Smooth muscle cell (in vitro differentiated cells): ENCODE data around the gene PABPN1. TPM values are rescaled to one million over a fixed set of nuclear protein-coding genes. Genes with fewer than 3 reads are reported as not detected.

Experiments used
- DNase-seq: peaks from one replicate; lab custom pipeline; 2025; ENCODE audit not compliant: unreplicated experiment; lab: John Stamatoyannopoulos, UW
- H2AFZ ChIP-seq: fragments of 200-600 bp; sonication (generic); 2 replicates; pipeline ENCODE4 v1.6.0; 2016; ENCODE audit warnings: antibody characterized with exemption, low read depth, mild to moderate bottlenecking
- H3F3A ChIP-seq: fragments of 200-600 bp; sonication (generic); 2 replicates; pipeline ENCODE4 v1.6.0; 2017; ENCODE audit warnings: antibody characterized with exemption, low read depth
- H3K27ac ChIP-seq: fragments of 200-600 bp; sonication (generic); 2 replicates; pipeline ENCODE4 v1.5.1; 2016; ENCODE audit warnings: low read depth, mild to moderate bottlenecking
- H3K27me3 ChIP-seq: fragments of 200-600 bp; sonication (generic); 2 replicates; pipeline ENCODE4 v1.6.1; 2016; ENCODE audit warnings: low read depth, mild to moderate bottlenecking
- H3K36me3 ChIP-seq: fragments of 200-600 bp; sonication (generic); 2 replicates; pipeline ENCODE4 v1.5.1; 2016; ENCODE audit warnings: low read depth
- H3K4me1 ChIP-seq: fragments of 200-600 bp; sonication (generic); 2 replicates; pipeline ENCODE4 v1.5.1; 2016; ENCODE audit warnings: low read depth
- H3K4me2 ChIP-seq: fragments of 200-600 bp; sonication (generic); 2 replicates; pipeline ENCODE4 v1.6.0; 2016; ENCODE audit warnings: mild to moderate bottlenecking
- H3K4me3 ChIP-seq: fragments of 200-600 bp; sonication (generic); 2 replicates; pipeline ENCODE4 v1.5.1; 2016; ENCODE audit warnings: mild to moderate bottlenecking
- H3K79me2 ChIP-seq: fragments of 200-600 bp; sonication (generic); 2 replicates; pipeline ENCODE4 v1.6.0; 2016; ENCODE audit warnings: low read depth, mild to moderate bottlenecking
- H3K9ac ChIP-seq: fragments of 200-600 bp; sonication (generic); 2 replicates; pipeline ENCODE4 v1.6.0; 2016; ENCODE audit warnings: low read depth
- H3K9me3 ChIP-seq: fragments of 200-600 bp; sonication (generic); replicated peaks from 2 replicates; pipeline ENCODE4 v1.5.1; 2016; ENCODE audit warnings: low read depth
- H4K20me1 ChIP-seq: fragments of 200-600 bp; sonication (generic); 2 replicates; pipeline ENCODE4 v1.6.0; 2016; ENCODE audit warnings: low read depth
- WGBS: methylation state at CpG from one replicate; pipeline ENCODE4 v1.1.7; 2016; ENCODE audit warnings: low lambda C conversion rate; 5-methylcytosine and 5-hydroxymethylcytosine counted together
- polyA plus RNA-seq: library from polyadenylated mRNA; unstranded; fragments of >200 nt; fragmentation: Nextera tagmentation; extraction: Ambion mirVana; gene quantifications from 2 replicates; pipeline ENCODE4 v1.2.1, GENCODE V29; 2016
- total RNA-seq: library from RNA; depleted of rRNA; stranded (reverse); fragments of >200 nt; gene quantifications from 2 replicates; pipeline ENCODE4 v1.2.3, GENCODE V29; 2014
- TF ChIP-seq, protein P1 (sequence below): fragments of 200-600 bp; sonication (generic); IDR thresholded peaks from 2 replicates; pipeline ENCODE4 v1.5.1; 2017; ENCODE audit warnings: borderline replicate concordance, mild to moderate bottlenecking, antibody characterized with exemption; ENCODE audit not compliant: insufficient read depth, poor library complexity, severe bottlenecking

The PABPN1 gene
- total and polyA plus RNA-seq, 2 experiments from 2014 or later = 48.3 to 139 TPM

DNA sequence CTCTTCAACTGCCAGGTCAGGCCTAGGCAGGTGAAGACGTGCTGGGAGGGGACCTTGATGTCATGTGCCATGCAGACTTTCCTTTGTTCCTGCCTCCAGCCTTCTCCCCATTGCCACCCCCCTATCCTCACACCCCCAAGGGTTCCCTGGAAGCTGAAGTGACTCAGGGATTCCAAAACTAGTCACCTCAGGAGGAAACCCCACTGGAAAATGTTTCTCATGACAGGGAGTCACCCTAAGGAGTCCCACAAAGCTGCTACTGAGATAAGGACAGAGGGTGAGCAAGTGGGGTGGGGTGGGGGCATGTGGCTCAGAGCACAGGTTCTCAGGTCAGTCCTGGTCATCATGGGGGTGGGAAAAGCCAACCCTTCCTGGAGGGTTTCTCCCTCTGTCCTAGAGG lies 49.0 kb downstream of the PABPN1 start:
- no peaks in the 10 kb centered on the region for H3K27me3 ChIP-seq
- 60% methylated on average over 1 of the region's 1 CpG for WGBS

DNA sequence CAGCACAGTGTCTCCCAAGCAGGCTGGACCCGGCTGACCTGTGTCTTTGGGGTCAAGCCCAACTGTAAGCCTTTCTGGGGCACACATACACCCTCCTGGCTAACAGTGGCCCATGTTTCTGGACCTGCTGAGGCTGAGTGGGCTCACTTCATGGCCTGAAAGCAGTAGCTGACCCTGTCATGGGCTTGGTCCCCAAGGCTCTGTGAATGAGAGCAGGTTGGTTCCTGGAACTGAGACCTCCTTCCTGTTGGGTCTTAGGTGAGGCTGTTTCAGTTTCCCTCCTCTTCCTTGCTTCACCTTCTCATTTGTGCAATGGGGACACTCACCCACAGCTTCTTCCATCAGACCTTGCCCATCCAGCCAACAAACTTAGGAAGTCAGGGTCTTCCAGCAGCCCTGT lies 50.6 kb downstream of the PABPN1 start:
- TF ChIP-seq, protein P1, sequence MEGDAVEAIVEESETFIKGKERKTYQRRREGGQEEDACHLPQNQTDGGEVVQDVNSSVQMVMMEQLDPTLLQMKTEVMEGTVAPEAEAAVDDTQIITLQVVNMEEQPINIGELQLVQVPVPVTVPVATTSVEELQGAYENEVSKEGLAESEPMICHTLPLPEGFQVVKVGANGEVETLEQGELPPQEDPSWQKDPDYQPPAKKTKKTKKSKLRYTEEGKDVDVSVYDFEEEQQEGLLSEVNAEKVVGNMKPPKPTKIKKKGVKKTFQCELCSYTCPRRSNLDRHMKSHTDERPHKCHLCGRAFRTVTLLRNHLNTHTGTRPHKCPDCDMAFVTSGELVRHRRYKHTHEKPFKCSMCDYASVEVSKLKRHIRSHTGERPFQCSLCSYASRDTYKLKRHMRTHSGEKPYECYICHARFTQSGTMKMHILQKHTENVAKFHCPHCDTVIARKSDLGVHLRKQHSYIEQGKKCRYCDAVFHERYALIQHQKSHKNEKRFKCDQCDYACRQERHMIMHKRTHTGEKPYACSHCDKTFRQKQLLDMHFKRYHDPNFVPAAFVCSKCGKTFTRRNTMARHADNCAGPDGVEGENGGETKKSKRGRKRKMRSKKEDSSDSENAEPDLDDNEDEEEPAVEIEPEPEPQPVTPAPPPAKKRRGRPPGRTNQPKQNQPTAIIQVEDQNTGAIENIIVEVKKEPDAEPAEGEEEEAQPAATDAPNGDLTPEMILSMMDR = no peak

More for the DNA sequence above, 49.0 kb downstream of the PABPN1 start:
- H2AFZ ChIP-seq = no peak overlapping the region
- peaks cover 12% of the 10 kb centered on the region for H3F3A ChIP-seq
- H3K4me1 ChIP-seq = peaks cover 10% of the 10 kb centered on the region
- H3K4me2 ChIP-seq = no peak overlapping the region
- H4K20me1 ChIP-seq = no peaks in the 10 kb centered on the region
- H3K79me2 ChIP-seq = peaks cover 4% of the 10 kb centered on the region
- H3K9me3 ChIP-seq = no peaks in the 10 kb centered on the region
- no peak for DNase-seq
- H3K27ac ChIP-seq = no peak overlapping the region
- H3K9ac ChIP-seq = no peak overlapping the region
- no peak overlapping the region for H3K4me3 ChIP-seq
- TF ChIP-seq, protein P1 = no peak
- H3K36me3 ChIP-seq = no peaks in the 10 kb centered on the region

DNA sequence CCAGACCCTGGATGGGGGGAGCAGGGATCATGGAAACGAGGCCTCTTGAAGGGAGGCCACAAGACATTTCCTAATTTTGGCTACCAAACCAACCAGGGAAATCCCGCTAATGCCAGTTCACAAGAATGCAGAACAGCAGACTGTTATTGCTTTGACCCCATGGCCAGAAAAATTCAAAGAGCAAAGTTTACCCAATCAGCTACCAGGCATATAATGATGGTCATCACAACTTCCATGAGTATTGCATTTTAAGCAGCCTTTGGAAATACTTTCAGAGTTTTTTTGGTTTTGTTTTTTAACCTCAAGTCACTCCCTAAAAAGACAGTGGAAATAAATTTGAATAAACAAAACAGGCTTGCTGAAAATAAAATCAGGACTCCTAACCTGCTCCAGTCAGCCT lies 51.3 kb downstream of the PABPN1 start, which contains the start of gene IL25:
TSS of gene IL25 (plus strand) at position 301 of the 400 bp plus-strand sequence.
- no peak within 1 kb of the TSS for H2AFZ ChIP-seq
- no peak for DNase-seq
- no peak within 1 kb of the TSS for H3K27ac ChIP-seq
- no peaks in the 10 kb centered on the region for H3K27me3 ChIP-seq
- no peak within 1 kb of the TSS for H3K4me3 ChIP-seq
- H3K4me1 ChIP-seq = peaks cover 8% of the 10 kb centered on the region
- no peaks in the 10 kb centered on the region for H3K36me3 ChIP-seq
- WGBS = 88% methylated on average over 2 of the region's 2 CpGs
- no peaks in the 10 kb centered on the region for H3K79me2 ChIP-seq
- TF ChIP-seq, protein P1 = no peak
- H3K9me3 ChIP-seq = no peaks in the 10 kb centered on the region
- H3K4me2 ChIP-seq = no peak within 1 kb of the TSS
- H3K9ac ChIP-seq = no peak within 1 kb of the TSS
- H4K20me1 ChIP-seq = no peaks in the 10 kb centered on the region
- H3F3A ChIP-seq = no peaks in the 10 kb centered on the region

More for the DNA sequence above, 50.6 kb downstream of the PABPN1 start:
- no peak for DNase-seq
- no peaks in the 10 kb centered on the region for H3K79me2 ChIP-seq
- H3K27me3 ChIP-seq = no peaks in the 10 kb centered on the region
- peaks cover 4% of the 10 kb centered on the region for H3F3A ChIP-seq
- H4K20me1 ChIP-seq = no peaks in the 10 kb centered on the region
- no peak overlapping the region for H2AFZ ChIP-seq
- H3K4me1 ChIP-seq = peaks cover 15% of the 10 kb centered on the region
- WGBS = 90% methylated on average over 1 of the region's 1 CpG
- no peaks in the 10 kb centered on the region for H3K36me3 ChIP-seq
- no peak overlapping the region for H3K4me3 ChIP-seq
- H3K27ac ChIP-seq = no peak overlapping the region
- no peak overlapping the region for H3K4me2 ChIP-seq
- H3K9ac ChIP-seq = no peak overlapping the region
- no peaks in the 10 kb centered on the region for H3K9me3 ChIP-seq

DNA sequence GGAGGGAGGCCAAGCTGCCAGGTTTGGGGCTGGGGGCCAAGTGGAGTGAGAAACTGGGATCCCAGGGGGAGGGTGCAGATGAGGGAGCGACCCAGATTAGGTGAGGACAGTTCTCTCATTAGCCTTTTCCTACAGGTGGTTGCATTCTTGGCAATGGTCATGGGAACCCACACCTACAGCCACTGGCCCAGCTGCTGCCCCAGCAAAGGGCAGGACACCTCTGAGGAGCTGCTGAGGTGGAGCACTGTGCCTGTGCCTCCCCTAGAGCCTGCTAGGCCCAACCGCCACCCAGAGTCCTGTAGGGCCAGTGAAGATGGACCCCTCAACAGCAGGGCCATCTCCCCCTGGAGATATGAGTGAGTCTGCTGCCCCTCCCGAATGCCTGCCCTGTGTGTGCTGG lies 51.8 kb downstream of the PABPN1 start:
- Histone ChIP-seq H4K20me1 (no peaks in the 10 kb centered on the region), H3K9ac (no peak overlapping the region), H3K4me1 (peaks cover 7% of the 10 kb centered on the region), H3K36me3 (no peaks in the 10 kb centered on the region), H3K79me2 (no peaks in the 10 kb centered on the region), H3K4me2 (no peak overlapping the region), H2AFZ (no peak overlapping the region), H3K27me3 (no peaks in the 10 kb centered on the region), H3K27ac (no peak overlapping the region), H3K9me3 (no peaks in the 10 kb centered on the region), H3K4me3 (no peak overlapping the region), H3F3A (no peaks in the 10 kb centered on the region)
- no peak for DNase-seq
- TF ChIP-seq, protein P1 = no peak
- 86% methylated on average over 3 of the region's 3 CpGs for WGBS
